Measurements from ENCODE around the gene ELOVL5.

Gene ELOVL5

DNA sequence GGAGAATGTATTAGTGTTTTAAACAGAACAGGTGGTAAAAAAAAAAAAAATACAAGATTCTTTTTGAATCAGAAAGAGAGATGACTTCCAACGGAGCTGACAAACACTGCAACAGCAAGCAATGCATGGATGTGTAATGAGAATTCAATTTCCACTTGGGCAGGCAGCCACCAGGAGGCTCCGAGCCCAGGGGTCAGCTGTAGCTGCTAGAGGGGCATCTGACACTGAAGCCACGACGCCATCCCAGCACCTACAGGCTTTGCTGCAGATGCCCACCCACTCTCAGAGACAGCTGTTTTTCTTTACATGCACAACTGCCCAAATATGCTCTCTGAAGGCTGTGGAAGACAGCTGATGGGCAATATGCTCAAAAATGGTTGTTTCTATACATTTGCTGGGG, 75.4 kb downstream of the ELOVL5 start:
- DNase-seq (ENCODE audit: low spot score), result no peak

DNA sequence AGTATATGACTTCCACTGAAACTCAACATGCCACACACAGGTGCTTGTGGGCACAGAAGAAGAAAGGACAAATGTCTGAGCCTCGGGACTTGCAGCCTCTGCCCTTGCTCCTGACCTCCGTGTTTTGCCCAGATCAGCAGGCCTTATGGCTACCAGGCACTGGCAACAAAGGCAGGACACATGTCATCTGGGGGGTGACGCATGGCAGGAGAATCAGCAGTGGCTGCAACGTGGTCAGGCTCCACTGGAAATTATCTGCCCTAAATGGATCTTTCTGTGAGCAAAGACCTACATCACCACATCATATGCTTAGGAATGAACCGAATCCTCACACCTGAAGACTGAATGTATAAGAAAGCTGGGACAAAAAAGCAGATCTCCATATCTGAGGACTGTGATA, 78.9 kb downstream of the ELOVL5 start:
- no peak for DNase-seq (ENCODE audit: low spot score)

DNA sequence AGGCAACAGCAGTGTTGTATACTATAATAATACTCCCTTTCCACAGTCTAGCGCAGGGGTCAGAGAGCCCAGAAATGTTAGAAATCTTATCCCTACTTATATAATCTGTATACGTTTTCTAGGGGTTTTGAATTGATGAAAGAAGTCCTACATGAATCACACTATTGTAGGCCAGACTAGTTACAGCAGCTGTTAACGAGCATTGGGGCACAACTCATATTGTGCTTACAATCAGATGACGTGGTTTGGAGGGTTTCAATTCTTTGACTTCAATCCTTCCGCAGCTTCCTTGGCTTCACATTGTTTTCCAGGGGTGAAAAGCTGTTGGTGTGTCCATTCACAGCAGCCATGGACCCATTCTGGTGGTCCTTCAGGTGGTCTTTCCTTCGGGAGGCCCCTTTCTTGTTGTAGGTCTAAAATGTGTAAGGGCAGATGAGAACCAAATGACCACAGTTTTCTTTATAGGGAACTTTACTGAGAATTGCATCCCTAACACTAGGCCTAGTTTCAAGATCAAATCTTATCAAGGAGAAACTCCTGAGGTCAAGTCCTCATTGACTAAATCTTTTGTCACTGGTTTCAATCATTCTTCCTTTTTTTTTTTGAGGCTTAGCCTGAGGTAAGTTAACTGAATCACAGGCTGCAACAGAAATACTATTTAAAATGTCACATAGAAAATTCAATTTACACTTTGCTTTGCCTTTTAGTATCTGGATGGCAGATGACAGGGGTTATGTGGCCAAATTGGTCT, 79.7 kb downstream of the ELOVL5 start:
- DNase-seq (ENCODE audit: low spot score), result no peak

DNA sequence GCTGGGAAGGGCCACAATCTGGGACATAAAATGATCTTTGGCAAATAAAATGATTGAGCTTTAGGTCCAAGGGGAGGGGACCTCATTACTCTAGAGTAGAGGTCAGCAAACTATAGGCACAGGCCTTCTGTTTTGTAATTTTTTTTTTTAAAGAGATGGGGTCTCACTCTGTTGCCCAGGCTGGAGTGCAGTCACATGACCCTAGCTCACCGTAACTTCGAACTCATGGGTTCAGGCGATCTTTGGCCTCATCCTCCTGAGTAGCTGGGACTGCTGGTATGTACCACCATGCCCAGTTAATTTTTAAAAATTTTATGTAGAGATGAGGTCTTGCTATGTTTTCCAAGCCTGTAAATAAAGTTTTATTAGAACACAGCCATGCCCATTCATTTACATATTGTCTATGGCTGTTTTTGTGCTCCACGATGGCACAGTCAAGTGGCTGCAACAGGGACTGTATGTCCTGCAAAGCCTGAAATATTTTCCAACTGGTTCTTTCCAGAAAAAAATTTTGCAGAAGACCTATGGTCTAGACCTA, 82.1 kb downstream of the ELOVL5 start:
- DNase-seq (ENCODE audit: low spot score), result no peak

DNA sequence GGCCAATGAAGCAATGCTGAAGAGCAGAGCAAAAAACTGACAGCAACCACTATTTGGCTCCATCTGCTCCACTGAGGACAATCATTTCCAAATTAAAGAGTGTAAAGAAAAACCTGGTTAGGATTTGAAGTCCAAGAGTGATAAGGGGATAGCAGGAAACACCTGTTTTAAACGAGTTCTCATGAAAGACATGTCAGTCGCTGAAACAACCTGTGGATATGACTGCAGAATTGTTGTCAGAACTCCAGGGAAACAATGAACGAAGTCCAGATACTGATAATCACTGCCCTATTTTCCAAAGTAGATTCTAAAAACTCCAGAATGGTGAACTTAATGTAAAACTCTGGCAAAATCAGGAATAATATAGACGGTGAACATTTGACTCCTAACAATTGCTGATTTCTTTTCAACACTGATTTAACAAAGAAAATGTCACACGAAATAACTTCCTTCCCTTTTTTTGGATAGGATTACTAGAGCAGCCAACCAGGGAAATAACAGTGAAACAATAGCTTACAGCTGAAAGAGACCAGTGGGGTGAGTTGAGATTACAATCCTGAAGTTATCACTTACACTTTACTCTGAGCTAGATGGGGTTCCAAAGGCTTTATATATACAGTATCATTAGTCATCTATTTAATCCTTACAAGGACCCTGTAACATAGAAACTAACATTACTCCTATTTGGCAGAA, 83.7 kb downstream of the ELOVL5 start:
- no peak for DNase-seq (ENCODE audit: low spot score)

DNA sequence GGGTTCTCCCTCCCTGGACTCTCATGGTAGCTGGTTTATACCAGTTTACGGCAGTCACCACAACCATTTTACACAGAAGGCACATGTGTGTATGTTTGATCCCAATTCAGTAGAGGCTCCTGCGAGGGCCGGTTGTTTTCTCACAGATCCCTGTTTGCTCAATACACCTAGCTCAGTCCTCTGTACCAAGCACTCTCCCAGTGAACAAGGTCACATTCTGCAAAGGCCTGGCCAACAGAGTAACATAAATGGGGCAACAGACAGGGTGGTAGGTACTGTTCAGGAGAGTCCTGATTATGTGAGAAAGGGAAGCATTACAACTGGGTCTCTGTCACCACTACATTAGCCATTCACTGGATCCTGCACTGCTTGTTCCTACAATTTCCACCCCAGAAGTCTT, 84.4 kb downstream of the ELOVL5 start:
- no peak for DNase-seq (ENCODE audit: low spot score)

DNA sequence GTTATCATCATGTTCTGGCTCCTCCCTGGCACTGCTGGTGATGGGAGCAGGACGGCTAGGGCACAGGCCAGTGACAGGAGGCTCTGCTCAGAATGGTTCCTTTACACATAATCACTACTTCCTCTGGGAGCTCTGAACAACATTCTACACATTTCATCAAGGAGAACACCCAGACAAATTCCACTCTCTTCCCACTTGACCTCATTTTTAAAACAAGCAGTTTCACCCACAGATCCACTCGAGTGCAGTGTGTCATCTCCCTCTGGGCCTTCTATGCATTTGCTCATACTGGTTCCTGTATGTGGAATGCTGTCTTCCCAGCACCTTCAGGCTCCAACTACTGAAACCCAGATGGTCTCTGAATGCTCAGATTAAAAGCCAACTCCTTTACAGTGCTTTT, 84.8 kb downstream of the ELOVL5 start:
- no peak for DNase-seq (ENCODE audit: low spot score)

DNA sequence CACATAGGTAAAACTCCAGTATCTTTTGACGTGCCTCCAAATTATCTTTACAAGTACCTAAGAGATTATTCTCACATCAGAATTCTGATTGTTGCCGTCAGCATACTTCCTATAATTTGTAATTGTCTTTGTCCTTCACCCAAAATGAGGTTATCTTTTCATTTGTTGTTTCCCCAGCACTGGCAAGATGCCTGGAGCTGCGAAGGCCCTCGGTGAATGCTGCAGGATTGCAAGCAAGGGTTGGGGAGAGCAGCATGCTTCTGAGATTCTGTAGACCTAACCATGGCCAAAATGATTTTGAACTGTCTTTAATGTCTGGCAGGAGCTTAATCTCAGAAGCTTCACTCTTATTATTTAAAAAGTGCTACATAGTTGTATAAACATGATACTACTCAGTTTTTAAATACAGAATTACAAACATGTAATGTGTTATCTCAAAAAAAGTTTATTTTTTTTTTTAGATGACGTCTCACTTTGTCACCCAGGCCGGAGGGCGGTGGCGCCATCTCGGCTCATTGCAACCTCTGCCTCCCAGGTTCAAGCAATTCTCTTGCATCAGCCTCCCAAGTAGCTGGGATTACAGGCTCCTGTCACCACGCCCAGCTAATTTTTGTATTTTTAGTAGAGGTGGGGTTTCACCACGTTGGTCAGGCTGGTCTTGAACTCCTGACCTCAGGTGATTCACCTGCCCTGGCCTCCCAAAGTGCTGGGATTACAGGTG, 88.7 kb downstream of the ELOVL5 start:
- no peak for DNase-seq (ENCODE audit: low spot score)

DNA sequence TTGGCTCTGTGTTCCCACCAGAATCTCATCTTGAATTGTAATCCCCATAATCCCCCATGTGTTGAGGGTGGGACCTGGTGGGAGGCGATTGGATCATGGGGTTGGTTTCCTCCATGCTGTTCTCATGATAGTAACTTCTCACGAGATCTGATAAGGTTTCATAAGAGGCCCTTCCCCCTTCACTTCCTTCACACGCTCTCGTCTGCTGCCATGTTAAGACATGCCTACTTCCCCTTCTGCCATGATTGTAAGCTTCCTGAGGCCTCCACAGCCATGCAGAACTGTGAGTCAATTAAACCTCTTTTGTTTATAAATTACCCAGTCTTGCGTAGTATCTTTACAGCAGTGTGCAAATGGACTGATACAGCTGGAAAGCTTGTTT, 90.0 kb downstream of the ELOVL5 start:
- DNase-seq (ENCODE audit: low spot score), result no peak

DNA sequence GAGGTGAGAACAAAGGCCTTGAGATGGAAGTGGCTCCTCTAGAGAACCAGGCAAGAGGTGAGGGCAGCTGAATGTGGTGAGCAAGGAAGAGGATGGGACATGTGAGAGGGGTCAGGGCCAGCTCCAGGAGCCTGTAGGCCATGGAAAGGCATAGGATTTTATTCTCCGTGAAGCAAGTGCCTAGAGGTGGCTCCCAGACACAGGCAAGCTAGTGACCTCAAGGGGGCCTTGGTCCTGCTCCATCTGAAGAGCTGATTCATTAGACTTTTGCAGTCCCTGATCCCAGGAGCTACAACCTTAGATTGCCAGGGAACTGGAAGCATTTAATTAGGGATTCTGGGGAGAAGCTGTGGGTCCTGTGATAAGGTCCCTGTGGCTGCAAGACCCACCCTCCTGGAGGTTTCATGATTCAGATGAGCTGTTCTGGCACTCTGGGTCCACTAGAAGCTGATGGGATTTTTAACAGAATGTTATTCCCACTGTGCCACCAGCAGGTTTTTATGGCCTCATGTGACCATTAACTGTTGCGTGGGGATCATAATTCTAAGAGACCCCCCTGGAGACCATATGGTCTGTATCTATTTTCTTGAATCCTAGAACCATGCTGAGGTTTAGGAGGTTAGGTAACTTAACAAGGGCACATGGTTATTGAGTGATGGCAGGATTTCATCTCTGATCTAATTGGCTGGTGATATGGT, 90.5 kb downstream of the ELOVL5 start:
- DNase-seq (ENCODE audit: low spot score), result no peak

DNA sequence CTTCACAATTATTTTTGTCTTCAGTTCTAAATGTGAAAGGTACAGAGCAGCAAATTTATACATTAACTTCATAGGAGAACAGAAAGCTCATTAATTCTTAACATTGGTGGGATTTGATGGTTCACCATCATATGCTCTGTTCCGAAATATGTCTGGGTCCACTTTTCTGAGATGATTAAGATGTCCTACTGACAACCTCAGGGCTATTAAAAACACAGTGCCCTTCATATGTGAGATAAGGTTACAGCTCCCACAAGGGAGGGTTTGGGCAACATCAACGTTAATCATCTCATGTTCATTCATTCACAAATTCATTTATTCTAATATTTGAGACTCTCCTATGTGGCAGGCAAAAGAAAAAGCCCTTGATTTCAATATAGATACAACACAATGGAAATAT, 91.2 kb downstream of the ELOVL5 start:
- DNase-seq (ENCODE audit: low spot score), result no peak

DNA sequence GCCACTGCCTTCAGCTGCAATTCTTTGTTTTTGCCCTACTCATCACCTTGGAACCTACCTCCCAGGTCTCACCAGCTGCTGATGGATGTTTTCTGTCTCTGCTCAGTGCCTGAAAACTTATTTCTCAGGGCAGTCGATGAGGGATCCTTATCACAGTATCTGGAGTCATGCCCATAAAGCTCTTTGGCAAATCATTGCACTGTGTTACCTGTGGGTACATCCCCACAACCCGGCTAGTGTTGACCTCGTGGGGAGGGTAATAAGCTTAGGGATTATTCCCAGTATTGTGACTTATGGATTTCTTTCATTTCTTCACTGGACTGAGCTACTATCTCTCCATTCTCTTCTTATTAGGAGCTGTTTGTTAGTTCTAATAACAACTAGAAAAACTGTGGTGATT, 91.7 kb downstream of the ELOVL5 start:
- no peak for DNase-seq (ENCODE audit: low spot score)

DNA sequence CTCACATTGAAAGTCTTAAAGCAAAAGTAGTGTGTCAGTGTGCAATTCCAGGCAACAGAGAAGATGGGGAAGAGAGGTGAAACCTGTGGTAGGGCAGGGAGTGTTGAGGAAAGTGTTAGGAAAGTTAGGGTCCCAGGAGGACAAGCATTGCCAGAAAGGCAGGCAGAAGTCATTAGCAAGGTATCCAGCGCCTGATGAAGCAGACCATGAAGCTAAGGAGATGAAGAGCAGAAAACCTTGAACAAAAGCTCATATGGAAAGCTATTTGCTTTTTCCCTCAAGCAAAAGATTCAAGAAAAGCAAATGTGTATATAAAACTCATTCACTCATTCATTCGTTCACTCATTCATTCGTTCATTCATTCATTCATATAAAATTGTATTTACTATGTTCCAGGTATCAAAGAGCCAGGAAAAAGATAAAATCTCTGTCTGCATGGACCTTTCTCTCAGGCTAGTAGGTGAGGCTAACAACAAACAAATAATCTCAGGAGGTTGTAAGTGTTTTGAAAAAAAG, 96.5 kb downstream of the ELOVL5 start:
- DNase-seq (ENCODE audit: low spot score), result no peak

DNA sequence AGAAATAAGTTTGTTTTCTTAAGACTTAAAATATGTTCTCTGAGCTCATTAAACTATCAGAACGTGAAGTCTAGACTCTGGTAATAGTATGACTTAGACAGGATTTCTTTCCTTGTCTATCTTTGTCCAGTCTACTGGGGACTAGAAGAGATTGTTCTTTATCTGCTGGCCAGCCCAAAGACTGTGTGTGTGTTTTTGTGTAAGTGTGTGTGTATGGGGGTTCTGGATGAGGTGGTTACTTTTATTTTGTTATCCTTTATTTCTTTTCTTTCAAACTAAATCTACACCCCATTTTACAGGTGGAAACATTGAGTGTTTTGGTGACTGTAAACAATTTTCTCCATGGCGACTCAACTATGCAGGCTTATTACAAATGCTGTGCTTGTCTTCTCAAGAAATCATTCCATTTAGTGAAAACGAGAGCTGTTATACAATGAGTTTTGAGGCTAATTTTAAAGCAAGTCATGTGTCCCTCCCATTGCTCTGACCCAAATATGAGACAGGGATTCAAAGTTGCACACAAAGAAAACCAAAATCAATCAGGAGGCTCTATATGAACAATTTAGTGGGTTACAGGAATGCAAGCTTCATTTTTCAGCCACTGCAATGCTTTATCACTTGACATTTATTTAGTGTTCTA, 97.6 kb downstream of the ELOVL5 start:
- no peak for DNase-seq (ENCODE audit: low spot score)

DNA sequence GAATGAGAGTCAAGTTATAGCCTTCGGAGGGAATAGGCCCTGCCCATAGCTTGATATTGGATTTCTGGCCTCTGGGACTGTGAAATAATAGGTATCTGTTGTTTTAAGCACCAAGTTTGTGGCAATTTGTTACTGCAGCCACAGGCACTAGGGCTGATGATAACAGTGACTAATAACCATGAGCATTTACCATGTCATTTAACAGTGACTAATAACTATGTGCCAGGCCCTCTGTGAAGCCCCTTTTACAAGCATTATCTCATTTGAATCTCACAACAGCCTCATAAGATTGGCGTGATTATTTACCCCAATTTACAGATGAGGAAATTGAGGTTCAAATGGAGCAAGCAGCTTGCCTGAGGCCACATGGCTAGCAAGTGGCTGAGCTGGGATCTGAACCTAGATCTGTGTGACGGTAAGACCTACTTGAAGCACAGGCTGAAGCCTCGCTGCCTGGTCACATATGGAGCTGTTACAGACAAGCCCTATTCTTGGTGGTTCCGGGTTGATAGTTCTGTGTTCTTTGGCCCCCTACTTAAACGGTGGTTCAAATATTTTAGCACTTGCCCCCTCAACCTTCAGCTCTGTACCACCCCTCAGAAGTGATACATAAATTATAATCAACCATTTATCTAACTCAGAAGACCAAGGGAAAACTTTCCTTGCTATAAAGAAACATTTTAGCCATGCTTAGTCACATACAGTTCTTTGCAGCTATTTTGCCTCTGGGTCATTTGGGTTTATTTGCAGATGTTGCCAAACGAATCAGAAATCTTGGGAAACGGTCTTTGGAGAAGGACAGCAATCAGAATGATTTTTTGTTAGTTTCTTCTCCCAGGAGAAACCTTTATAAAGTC, 98.3 kb downstream of the ELOVL5 start:
- no peak for DNase-seq (ENCODE audit: low spot score)

DNA sequence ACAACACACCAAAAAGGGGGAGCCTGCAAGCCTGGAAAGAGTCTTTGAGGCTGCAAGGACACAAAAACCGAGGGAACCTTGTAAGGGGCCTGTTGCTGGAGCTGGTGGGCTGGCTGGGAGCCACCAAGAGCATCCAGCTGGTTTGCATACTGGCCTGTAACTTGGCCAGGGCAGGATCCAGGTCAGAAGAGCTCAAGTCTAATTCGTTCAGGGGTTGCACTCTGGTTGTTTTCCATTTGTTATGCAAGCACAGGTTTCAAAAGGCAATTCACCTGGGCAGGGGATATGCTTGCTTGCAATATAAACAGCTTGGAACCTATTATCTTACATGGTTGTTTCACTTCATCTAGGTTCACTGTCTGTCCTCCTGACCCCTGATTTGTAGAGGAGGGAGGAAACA, 101.8 kb downstream of the ELOVL5 start:
- DNase-seq (ENCODE audit: low spot score), result no peak

DNA sequence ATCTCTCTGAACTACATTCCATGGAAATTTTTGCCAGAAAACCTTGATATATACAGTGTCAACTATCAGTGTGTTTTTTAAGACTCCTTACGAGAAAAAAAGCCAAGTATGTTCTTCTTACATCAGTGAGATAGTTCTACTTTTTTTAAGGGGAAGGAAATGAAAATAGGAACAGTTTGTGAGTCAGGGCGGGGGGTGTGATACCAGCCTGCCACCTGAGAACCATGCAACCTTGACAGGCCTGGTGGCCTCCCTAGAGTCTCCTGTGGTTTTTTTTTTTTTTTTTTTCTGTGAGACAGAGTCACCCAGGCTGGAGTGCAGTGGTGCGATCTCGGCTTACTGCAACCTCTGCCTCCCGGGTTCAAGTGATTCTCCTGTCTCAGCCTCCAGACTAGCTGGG, 103.8 kb downstream of the ELOVL5 start:
- DNase-seq (ENCODE audit: low spot score), result peak; percentile 40

DNA sequence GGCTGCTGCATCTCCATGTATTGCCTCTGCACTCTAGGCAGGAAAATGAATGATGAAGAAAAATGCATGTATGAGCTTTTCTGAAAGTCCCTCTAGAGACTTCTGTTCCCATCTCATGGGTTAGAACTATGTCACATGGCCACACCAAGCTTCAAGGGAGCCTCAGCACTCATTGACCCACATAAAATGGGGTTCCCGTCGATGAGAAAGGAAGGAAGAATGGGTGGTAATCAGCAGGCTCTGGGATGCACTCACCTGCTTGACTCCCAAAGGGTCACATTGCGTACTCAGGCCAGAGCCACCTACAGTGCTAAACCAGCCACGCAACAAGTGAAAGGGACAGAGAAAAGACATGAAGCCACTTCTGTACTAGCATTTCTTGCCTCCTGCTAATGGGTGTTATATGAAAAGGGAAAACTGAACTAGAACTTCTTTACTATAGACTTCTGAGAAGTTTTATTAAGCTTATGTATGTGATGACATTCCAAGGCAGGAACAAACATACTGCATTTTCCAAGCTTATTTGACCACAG, 104.3 kb downstream of the ELOVL5 start:
- DNase-seq (ENCODE audit: low spot score), result no peak

DNA sequence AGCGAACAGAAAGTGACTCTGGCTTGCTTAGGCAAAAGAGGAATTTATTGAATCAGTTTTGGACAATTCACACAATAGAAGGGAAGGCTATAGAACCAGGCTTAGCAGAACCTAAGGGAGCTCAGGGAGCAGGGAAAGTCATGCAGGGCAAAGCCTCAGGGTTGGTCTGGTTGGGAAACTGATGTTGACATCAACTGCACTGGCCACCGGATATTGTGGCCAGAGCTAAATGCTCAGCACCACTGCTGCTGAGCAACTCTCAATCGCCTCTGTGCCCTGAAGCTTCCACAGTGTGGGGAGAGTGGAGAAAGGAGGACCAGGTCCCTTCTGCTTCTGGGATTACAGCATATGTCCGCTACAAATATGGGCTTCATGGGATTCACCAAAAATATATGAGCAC, 106.8 kb downstream of the ELOVL5 start:
- DNase-seq (ENCODE audit: low spot score), result peak; percentile 24

DNA sequence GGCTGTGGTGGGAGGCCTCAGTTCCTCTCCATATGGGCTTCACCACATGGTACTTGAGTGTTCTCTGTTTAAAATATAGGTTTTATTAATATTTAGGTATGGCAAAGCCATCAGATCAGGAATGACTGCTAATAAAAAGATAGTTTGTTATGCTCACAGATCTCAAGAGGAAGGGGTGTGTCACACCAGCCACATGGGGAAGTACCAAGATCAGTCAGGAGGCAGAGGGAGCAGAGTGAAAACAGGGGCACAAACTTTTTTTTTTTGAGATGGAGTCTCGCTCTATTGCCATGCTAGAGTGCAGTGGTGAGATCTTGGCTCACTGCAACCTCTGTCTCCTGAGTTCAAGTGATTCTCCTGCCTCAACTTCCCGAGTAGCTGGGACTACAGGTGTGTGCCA, 108.0 kb downstream of the ELOVL5 start:
- DNase-seq (ENCODE audit: low spot score), result no peak
